HG02763 (cell line): ENCODE data around the gene STK32C.

Experiments
- ATAC-seq: cut with Tn5 transposase; IDR thresholded peaks from one replicate; pipeline ENCODE4 v1.9.1; 2021; ENCODE audit warnings: mild to moderate bottlenecking, moderate library complexity; ENCODE audit not compliant: unreplicated experiment

Gene STK32C

DNA sequence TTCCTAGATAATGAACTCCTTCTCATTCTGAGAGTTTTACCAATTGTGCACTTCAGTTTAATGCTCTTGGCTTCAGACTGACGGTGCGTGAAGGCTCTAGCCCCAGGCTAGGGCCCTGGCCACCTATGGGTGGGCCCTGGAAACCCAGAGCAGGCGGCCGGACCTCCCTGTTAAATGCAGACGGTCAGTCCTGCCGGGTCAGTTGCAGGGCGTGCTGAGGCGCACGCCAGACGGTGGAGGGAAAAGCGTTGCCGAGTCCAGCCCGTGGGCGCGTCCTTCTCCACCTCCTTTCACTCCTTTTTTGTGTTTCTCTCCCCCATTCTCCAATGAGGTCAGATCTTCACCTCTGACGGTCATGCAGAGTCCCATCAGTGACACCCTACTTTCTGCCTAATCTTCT is 118.7 kb downstream of the STK32C start:
- ATAC-seq = no peak

- ATAC-seq = no peak
Measured at GRCh38 chr10:132188331-132188730, 119.4 kb downstream of the STK32C start.

DNA sequence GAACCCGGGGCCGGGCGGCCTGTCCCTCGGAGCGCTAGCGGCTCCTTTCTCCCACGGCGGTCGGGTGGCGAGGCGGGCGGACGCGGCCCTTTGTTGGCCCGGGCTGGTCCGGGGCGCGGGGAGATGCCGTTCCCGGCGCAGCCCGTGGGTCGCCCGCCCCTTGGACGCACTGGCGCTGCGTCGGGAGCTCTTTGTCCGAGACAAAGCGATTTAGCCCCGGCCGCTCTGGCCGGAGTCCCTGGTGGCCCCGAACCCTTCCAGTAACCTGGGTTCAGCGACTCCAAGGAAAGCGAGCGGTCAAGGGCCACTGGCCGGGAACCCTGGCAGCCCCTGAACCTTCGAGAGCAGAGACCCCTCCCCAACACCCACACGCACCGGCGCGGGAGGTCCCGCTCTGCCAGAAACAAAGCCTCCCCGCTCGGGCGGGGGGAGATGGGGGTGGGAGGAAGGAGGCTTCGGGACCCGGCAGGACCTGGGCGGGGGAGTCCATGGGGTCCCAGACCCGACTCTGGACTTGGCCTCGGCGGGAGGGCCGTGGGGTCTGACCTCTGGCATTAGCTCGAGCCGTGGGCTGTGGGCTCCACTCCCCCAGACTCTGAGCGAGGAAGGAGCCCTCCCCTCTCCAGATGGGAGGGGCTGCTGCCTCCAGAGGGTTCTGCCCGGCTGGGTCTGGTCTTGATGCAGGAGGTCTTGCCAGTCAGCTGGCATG is 120.2 kb downstream of the STK32C start:
- ATAC-seq = no peak

- ATAC-seq = no peak
Measured at GRCh38 chr10:132186488-132187429, 121.0 kb downstream of the STK32C start, which contains the start of gene DPYSL4. TSS of gene DPYSL4 (plus strand) at chr10:132186948. CDS start at chr10:132187064, 116 bp downstream.

- ATAC-seq = no peak
Measured at GRCh38 chr10:132185601-132186487, 121.9 kb downstream of the STK32C start.

- ATAC-seq = no peak
Measured at GRCh38 chr10:132184816-132185593, 122.7 kb downstream of the STK32C start.

GRCh38 chr10:132183046-132183445 is 124.7 kb downstream of the STK32C start:
- no peak for ATAC-seq

DNA sequence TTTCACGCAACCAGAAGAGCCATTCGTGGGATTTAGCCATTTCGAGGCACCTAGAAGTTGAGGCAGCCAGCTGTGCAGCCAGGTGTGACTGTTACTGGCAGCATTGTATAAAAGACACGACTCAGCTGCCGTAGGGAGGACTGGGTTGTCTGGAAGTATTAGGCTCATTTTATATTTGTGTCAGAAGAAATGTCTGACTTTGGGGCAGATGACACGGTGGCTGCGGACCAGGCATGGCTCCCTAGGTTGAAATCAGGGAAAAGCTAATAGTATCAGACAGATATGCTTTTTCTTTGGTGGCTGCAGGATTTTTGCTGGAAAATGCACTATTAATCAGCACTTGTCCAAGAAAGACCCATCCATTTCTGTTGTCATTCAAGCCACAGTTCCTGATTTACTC is 125.2 kb downstream of the STK32C start:
- ATAC-seq = no peak

- ATAC-seq = no peak
Measured at GRCh38 chr10:132181691-132182425, 125.9 kb downstream of the STK32C start.

DNA sequence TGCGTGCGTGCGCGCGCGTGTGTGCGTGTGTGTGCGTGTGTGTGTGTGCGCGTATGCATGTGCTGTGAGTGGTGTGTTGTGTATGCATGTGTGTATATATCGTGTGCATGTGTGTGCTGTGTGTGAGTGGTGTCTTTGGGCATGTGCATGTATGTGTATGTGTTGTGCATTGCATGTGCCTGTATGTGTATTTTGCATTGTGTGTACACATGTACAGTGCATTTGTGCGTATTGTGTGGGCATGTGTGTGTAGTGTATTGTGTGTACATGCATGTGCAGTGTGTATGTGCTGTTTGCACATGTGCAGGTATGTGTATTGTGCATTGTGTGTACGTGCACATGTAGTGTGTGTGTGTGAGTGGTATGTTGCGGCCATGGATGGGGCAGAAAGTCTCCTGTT is 127.0 kb downstream of the STK32C start:
- ATAC-seq = no peak

DNA sequence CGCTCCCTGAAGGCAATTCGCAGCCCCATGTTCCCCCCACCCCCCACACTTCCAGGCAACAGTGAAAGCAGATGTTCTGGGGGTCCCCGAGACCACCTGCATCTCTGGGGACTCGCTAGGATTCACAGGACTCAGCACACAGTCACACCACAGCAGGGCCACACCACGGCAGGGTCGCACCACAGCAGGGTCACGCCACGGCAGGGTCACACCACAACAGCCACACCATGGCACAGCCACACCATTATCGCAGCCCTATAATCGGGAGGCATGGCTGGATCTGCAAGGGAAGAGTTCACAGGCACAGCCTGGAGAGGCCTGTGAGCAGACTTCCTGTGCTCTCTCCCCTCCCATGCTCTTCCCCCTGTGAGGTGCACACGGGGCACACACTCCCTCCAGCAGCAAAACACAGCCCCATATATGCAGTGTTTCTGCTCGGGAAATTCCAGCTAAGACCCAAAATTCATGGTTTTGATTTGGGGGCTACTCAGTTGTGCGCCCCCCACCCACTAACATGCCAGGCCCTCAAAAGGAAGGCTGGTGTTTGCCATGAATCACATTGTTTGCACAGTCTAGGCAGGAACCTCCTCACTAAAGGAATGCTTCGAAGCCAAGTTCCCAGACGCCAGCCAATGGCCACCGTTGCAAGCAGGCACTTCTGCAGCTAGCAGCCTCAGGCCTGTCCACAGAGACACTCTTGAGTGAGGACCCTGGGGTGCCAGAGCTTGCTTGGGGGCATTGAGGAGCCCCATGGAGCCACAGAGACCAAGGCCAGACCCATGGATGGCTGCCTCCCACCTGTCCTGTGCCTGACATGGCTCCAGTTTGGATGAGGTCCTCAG is 128.0 kb downstream of the STK32C start:
- ATAC-seq = no peak

DNA sequence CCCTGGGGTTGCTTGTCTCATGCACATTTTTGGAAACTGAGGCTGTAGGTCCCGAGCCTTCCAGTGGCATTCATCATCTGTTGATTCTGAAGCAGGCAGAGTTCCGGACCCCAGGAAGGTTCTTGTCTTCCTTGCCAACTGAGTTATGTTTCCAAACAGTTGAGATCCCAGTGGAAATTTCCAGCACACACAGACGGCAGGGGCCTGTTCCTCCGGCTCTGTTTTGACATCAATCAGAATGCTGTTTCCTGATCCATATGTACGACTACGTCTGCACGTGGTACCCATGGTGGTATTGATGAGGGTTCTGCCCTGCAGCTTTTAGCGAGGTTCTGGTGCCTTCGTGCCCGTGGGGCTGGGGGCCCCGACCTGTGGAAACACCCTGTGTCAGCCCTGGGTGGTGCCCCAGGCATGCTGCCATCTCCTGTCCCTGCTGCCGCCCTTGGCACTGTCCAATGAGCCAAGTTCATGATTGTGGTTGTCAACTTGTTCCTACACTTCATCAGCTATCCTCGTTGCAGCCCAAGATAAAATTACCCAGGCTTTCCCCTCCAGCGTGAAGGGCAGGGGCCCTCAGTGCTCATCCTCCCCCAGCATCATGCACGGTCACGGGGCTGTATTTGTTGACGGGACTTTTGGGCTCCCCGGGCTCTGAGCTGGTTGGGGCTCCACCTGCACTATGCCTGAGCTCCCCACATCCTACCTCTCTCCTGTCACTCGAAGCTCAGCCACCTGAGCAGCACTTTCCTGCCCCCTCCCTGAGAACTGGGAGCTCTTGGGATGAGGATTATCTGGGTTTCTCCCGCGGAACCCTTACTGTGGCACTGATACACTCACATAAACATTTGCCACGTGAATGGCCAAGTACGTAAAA is 128.8 kb downstream of the STK32C start:
- ATAC-seq = no peak

- no peak for ATAC-seq
Measured at GRCh38 chr10:132178046-132178445, 129.7 kb downstream of the STK32C start.

DNA sequence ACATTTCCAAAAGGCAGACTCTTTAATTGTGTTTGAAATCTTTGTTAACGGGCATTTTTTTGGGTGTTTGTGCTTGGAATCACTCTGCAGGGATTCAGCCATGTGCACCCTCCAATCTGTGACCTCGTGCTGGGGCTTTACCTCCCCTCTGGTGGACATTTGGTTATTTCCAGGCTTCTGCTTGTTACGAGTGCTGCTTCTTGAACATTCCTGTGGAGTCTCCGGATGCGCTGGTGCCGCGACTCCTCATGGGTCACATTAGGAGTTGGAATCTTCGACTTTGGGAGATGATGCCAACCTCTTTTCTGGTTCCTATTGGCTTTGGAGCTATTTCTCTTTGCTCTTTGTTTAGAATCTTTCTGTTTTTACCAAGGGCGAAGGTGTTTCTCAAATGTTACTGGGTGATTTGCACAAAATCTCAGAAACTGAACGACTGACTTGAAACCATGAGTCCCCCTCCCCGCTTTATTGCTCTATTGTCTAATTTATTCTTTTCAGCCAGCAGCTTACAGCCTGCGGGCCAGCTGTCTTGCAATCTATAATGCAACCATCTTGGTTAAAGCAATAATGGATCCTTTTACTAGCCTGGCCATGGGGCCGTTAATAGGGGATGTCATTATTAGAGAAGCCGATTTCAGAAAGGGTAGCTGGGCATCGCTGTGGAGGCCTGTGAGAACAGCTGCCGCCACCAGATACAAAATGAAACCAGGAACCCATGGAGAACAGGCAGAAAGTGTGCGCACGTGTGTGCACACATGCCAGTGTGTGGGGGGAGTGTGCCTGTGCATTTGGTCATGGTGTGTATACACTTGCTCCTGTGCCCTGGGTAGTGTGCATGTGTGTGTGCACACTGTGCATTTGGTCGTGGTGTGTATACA is 130.9 kb downstream of the STK32C start:
- no peak for ATAC-seq

- no peak for ATAC-seq
Measured at GRCh38 chr10:132175907-132176581, 131.7 kb downstream of the STK32C start.

GRCh38 chr10:132175408-132175807 is 132.3 kb downstream of the STK32C start:
- no peak for ATAC-seq
